ENCODE measurements around the gene PDE2A. TPM values are rescaled to one million over a fixed set of nuclear protein-coding genes. Genes with fewer than 3 reads are reported as not detected.

Gene PDE2A
- total and polyA plus RNA-seq, 2 donors from 2014 or later = 12.6 to 42.0 TPM

GRCh38 chr11:72653649-72654048, 20.6 kb downstream of the PDE2A start:
- Histone ChIP-seq H3K9ac (ENCODE audit: low read length in 3 of 3) (no peak overlapping the region), H3K4me3 (ENCODE audit: low read length in 3 of 3) (no peak overlapping the region), H3K27ac (ENCODE audit: low read depth in 2 of 2, low read length in 2 of 2) (no peak overlapping the region), H3K4me1 (ENCODE audit: control insufficient read depth in 2 of 3, insufficient read depth in 2 of 3, low read depth in 1 of 3, low read length in 3 of 3) (no peaks in the 10 kb centered on the region), H3K9me3 (ENCODE audit: control insufficient read depth in 2 of 3, insufficient read depth in 1 of 3, low read length in 3 of 3) (no peaks in the 10 kb centered on the region), H3K36me3 (ENCODE audit: control insufficient read depth in 2 of 3, insufficient read depth in 3 of 3, low read length in 3 of 3) (no peaks in the 10 kb centered on the region), H3K27me3 (ENCODE audit: control insufficient read depth, insufficient read depth, low read length) (no peaks in the 10 kb centered on the region)
- no peak for TF ChIP-seq CTCF (IDR thresholded peaks at IDR 0.05; ENCODE audit: borderline replicate concordance, extremely low read depth, insufficient read depth)
- no peak for DNase-seq
- intact Hi-C loops (cut with DNase I) = no loop called here
- FAIRE-seq = no peak

- intact Hi-C loops (cut with DNase I) = no loop called here
- no peaks in the 10 kb centered on the region for H3K4me1 ChIP-seq (ENCODE audit: control insufficient read depth in 2 of 3, insufficient read depth in 2 of 3, low read depth in 1 of 3, low read length in 3 of 3)
- no peak overlapping the region for H3K27ac ChIP-seq (ENCODE audit: low read depth in 2 of 2, low read length in 2 of 2)
- H3K27me3 ChIP-seq (ENCODE audit: control insufficient read depth, insufficient read depth, low read length) = no peaks in the 10 kb centered on the region
- TF ChIP-seq CTCF (IDR thresholded peaks at IDR 0.05; ENCODE audit: borderline replicate concordance, extremely low read depth, insufficient read depth) = no peak
- DNase-seq (peak in 1 of 5 donors; percentile 47), FAIRE-seq (no peak)
- no peak overlapping the region for H3K9ac ChIP-seq (ENCODE audit: low read length in 3 of 3)
- H3K36me3 ChIP-seq (ENCODE audit: control insufficient read depth in 2 of 3, insufficient read depth in 3 of 3, low read length in 3 of 3) = no peaks in the 10 kb centered on the region
- no peak overlapping the region for H3K4me3 ChIP-seq (ENCODE audit: low read length in 3 of 3)
- H3K9me3 ChIP-seq (ENCODE audit: control insufficient read depth in 2 of 3, insufficient read depth in 1 of 3, low read length in 3 of 3) = no peaks in the 10 kb centered on the region
Observed at GRCh38 chr11:72652873-72653630, 21.2 kb downstream of the PDE2A start.

GRCh38 chr11:72652133-72652532, 22.1 kb downstream of the PDE2A start:
- FAIRE-seq = no peak
- no peak for TF ChIP-seq CTCF (IDR thresholded peaks at IDR 0.05; ENCODE audit: borderline replicate concordance, extremely low read depth, insufficient read depth)
- no peaks in the 10 kb centered on the region for H3K4me1 ChIP-seq (ENCODE audit: control insufficient read depth in 2 of 3, insufficient read depth in 2 of 3, low read depth in 1 of 3, low read length in 3 of 3)
- no peaks in the 10 kb centered on the region for H3K27me3 ChIP-seq (ENCODE audit: control insufficient read depth, insufficient read depth, low read length)
- H3K36me3 ChIP-seq (ENCODE audit: control insufficient read depth in 2 of 3, insufficient read depth in 3 of 3, low read length in 3 of 3) = no peaks in the 10 kb centered on the region
- H3K9me3 ChIP-seq (ENCODE audit: control insufficient read depth in 2 of 3, insufficient read depth in 1 of 3, low read length in 3 of 3) = no peaks in the 10 kb centered on the region
- intact Hi-C loops (cut with DNase I) = no loop called here
- no peak overlapping the region for H3K27ac ChIP-seq (ENCODE audit: low read depth in 2 of 2, low read length in 2 of 2)
- no peak overlapping the region for H3K4me3 ChIP-seq (ENCODE audit: low read length in 3 of 3)
- no peak for DNase-seq
- no peak overlapping the region for H3K9ac ChIP-seq (ENCODE audit: low read length in 3 of 3)
